HepG2 (cell line): ENCODE measurements around the gene MEPE. TPM values are rescaled to one million over a fixed set of nuclear protein-coding genes. Genes with fewer than 3 reads are reported as not detected.

Experiments used
- ARHGAP35 ChIP-seq: sonication (generic); formaldehyde crosslinking; IDR thresholded peaks from 2 replicates; pipeline ENCODE4 v1.9.0; 2022; ENCODE audit warnings: mild to moderate bottlenecking, inconsistent platforms, moderate library complexity, missing genetic modification reagents, borderline replicate concordance
- HOXA9 ChIP-seq: sonication (generic); formaldehyde crosslinking; IDR thresholded peaks from 2 replicates; pipeline ENCODE4 v1.8.1; 2022; ENCODE audit warnings: missing genetic modification reagents, mild to moderate bottlenecking, moderate library complexity, borderline replicate concordance
- IRX3 ChIP-seq: sonication (generic); formaldehyde crosslinking; IDR thresholded peaks from 2 replicates; pipeline ENCODE4 v1.8.1; 2023; ENCODE audit warnings: mild to moderate bottlenecking, low read depth, missing genetic modification reagents, borderline replicate concordance
- MYC ChIP-seq: sonication (generic); formaldehyde crosslinking; IDR thresholded peaks from 2 replicates; pipeline ENCODE4 v1.9.0; 2021; ENCODE audit warnings: missing genetic modification reagents, borderline replicate concordance
- TARDBP ChIP-seq: sonication (generic); formaldehyde crosslinking; IDR thresholded peaks from 2 replicates; pipeline ENCODE4 v1.8.0; 2022; ENCODE audit warnings: mild to moderate bottlenecking, missing genetic modification reagents
- polyA plus RNA-seq, 8 experiments: library from polyadenylated mRNA; depleted of rRNA in 3 of 8; stranded (reverse) in 7 of 8; unstranded in 1 of 8; fragments of >200 nt; fragmentation: Illumina TruSeq in 4 of 8; extraction: Trizol in 4 of 8; gene quantifications; 2 replicates each; pipeline versions ENCODE4 v1.2.1 to v1.2.3, GENCODE V29; 2011 to 2016; ENCODE audit warnings: low read depth in 4 of 8, missing spikeins in 1 of 8, mixed read lengths in 1 of 8; ENCODE audit not compliant: insufficient read depth in 1 of 8
- total RNA-seq, 5 experiments: library from RNA; depleted of rRNA; stranded (reverse); fragments of >200 nt; fragmentation: Illumina TruSeq; extraction: Trizol; gene quantifications; 2 replicates each; pipeline ENCODE4 v1.2.3, GENCODE V29; 2016; ENCODE audit warnings: low read depth in 1 of 5
- TF ChIP-seq, protein P1 (sequence below), 2 experiments: fragments of 450-650 bp in 1 of 2; sonication (generic) in 1 of 2; formaldehyde crosslinking; IDR thresholded peaks; 2 replicates each; pipeline versions ENCODE4 v1.5.0 to v1.8.0; 2020 to 2022; ENCODE audit warnings: mild to moderate bottlenecking in 1 of 2, missing genetic modification reagents in 1 of 2
- TF ChIP-seq, protein P2 (sequence below): sonication (generic); formaldehyde crosslinking; IDR thresholded peaks from 2 replicates; pipeline ENCODE4 v1.8.0; 2022; ENCODE audit warnings: missing genetic modification reagents, mild to moderate bottlenecking, borderline replicate concordance
- TF ChIP-seq, protein P3 (sequence below): sonication (generic); formaldehyde crosslinking; IDR thresholded peaks from 2 replicates; pipeline ENCODE4 v1.9.0; 2022; ENCODE audit warnings: low read depth, missing genetic modification reagents
- TF ChIP-seq, protein P4 (sequence below): sonication (generic); formaldehyde crosslinking; IDR thresholded peaks from 2 replicates; pipeline ENCODE4 v1.8.1; 2023; ENCODE audit warnings: missing genetic modification reagents, inconsistent platforms, borderline replicate concordance

The MEPE gene
- total and polyA plus RNA-seq, 2 of the 13 experiments (the other 11 are each of a cell fraction or from before 2014, with no cell fraction given), result 0.04 TPM; not detected in 1

DNA sequence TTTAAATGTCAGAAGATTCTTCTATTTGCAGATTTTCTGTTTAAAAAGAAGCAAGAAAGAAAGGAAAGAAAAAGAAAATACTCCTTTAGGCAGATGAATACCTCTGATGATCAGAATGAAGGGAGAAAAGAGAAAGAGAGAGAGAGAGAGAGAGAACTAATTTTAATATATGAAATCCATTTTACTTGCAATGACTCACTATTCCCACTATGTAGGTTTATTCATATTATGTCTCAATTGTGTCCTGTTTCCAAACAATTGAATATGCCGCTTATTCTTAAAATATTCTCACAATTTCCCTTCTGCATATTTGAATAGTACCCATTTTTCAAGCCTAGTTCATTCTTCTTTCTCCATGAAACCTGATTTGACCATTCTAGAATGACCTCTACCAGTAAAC is 11.7 kb downstream of the MEPE start (continued):
- TF ChIP-seq, protein P1, sequence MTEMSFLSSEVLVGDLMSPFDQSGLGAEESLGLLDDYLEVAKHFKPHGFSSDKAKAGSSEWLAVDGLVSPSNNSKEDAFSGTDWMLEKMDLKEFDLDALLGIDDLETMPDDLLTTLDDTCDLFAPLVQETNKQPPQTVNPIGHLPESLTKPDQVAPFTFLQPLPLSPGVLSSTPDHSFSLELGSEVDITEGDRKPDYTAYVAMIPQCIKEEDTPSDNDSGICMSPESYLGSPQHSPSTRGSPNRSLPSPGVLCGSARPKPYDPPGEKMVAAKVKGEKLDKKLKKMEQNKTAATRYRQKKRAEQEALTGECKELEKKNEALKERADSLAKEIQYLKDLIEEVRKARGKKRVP (CRISPR knock-in tag; IDR thresholded peaks at IDR 0.05), result no peak
- TF ChIP-seq, protein P2, sequence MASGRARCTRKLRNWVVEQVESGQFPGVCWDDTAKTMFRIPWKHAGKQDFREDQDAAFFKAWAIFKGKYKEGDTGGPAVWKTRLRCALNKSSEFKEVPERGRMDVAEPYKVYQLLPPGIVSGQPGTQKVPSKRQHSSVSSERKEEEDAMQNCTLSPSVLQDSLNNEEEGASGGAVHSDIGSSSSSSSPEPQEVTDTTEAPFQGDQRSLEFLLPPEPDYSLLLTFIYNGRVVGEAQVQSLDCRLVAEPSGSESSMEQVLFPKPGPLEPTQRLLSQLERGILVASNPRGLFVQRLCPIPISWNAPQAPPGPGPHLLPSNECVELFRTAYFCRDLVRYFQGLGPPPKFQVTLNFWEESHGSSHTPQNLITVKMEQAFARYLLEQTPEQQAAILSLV, result no peak
- TF ChIP-seq TARDBP (CRISPR knock-in tag), result no peak
- TF ChIP-seq, protein P3, sequence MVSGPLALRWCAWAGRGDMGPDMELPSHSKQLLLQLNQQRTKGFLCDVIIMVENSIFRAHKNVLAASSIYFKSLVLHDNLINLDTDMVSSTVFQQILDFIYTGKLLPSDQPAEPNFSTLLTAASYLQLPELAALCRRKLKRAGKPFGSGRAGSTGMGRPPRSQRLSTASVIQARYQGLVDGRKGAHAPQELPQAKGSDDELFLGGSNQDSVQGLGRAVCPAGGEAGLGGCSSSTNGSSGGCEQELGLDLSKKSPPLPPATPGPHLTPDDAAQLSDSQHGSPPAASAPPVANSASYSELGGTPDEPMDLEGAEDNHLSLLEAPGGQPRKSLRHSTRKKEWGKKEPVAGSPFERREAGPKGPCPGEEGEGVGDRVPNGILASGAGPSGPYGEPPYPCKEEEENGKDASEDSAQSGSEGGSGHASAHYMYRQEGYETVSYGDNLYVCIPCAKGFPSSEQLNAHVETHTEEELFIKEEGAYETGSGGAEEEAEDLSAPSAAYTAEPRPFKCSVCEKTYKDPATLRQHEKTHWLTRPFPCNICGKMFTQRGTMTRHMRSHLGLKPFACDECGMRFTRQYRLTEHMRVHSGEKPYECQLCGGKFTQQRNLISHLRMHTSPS (CRISPR knock-in tag), result no peak
- TF ChIP-seq HOXA9 (CRISPR knock-in tag), result no peak
- no peak for TF ChIP-seq ARHGAP35 (CRISPR knock-in tag)
- no peak for TF ChIP-seq IRX3 (CRISPR knock-in tag)
- TF ChIP-seq MYC (CRISPR knock-in tag), result no peak
- TF ChIP-seq, protein P4, sequence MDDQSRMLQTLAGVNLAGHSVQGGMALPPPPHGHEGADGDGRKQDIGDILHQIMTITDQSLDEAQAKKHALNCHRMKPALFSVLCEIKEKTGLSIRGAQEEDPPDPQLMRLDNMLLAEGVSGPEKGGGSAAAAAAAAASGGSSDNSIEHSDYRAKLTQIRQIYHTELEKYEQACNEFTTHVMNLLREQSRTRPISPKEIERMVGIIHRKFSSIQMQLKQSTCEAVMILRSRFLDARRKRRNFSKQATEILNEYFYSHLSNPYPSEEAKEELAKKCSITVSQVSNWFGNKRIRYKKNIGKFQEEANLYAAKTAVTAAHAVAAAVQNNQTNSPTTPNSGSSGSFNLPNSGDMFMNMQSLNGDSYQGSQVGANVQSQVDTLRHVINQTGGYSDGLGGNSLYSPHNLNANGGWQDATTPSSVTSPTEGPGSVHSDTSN, result no peak
